Endometrium (tissue), 2 donors: Measurements from ENCODE around the gene TEX48.

Source experiments
- FAIRE-seq: peaks from 2 replicates; lab custom pipeline; 2012; peaks lifted over from hg19 to GRCh38; lab: Jason Lieb, UNC
- donor health status: control.
- donor health status: control.

The TEX48 gene

DNA sequence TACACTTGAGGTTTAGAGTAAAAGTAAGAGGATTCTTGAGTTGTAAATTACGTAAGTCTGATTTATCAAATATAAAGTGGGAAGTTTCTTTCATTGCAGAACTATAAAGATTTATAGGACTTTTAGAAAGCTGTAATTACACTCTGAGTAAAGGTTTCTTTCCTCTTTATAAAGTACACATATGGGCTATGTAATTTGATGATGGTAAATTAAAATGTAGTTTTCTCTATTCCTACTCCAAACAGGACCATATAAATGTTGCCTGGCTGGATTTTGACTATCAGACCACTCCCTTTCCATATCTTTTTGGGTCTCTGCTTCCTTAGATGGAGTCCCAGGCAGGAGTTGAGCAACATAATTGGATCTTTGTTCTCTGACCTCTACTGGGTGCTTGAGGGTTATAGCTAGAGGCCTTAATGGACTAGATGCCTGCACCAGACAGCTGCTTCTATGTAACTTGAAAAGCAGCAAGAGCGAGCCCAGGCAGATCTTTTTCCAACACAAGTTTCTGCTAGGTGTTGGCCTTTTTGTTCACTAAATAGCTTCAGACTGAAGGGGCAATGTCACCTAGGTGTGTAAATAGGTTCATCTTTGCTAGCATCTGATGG lies 11.4 kb upstream of the TEX48 start:
- FAIRE-seq = no peak

DNA sequence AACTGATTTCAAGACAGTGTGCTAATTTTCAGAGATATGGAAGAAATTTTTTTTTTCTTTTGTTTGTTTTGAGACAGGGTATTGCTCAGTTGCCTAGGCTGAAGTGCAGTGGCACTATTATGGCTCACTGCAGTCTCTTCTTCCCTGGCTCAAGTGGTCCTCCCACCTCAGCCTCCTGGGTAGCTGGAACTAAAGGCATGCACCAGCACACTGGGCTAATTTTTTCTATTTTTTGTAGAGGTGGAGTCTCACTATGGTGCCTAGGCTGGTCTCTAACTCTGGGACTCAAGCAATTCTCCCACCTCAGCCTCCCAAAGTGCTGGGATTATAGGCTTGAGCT lies 9.9 kb upstream of the TEX48 start:
- FAIRE-seq = no peak

DNA sequence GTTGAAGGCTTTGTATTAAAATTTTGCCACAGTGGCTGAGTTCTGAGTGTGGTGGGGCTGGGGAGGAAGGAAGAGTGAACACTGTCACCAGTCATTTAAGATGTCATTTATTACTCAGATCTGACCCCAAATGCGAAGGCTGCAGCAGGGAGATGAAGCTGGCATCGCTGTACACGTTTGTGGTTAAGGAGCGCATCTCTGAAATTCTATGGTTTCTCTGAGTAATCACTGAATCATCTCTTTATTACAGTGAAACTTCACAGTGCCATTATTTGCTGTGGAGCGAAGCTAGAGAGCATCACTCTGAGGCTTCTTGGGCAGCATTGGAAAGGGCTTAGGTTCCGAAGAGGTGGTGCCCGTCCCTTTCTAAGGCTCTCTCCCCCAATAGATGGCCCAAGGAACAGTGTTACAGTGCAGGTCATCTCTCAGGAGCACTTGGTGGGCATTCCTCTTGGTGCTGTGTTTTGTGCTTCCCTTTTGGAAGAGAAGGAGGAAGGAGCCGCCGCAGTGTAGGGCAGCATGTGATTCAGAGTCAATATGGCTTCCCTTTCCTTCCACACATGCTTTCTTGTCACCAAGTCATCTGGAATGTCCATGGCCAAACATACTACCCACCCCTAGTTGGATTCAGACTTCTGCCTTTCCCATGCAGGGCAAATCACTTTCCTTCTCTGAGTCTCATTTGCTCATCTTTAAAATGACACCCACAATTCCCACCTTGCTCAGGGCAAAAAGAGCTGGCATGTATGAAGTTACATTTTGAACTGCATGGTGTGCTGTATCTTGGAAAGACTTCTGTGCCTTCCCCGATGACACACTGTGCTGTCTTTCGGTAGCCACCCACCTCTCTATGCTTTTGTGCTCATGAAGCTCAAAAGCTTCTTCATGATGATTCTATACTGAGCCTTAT lies 9.3 kb upstream of the TEX48 start:
- no peak for FAIRE-seq

DNA sequence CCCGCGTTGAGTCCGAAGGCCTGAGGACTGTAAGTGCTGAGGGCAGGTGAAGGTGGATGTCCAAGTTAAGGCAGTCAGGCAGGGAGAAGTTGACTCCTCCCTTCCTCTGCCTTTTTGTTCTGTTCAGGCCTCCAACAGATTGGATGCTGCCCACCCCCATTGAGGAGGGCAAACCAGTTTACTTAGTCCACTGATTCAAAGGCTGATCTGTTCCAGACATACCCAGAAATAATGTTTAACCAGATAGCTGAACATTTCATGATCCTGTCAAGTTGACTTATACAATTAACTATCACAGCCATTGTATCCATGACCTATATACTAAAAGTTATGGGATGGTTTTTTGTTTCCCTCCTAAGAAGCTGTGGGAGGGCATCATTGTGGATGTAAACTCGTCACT lies 8.3 kb upstream of the TEX48 start:
- no peak for FAIRE-seq

DNA sequence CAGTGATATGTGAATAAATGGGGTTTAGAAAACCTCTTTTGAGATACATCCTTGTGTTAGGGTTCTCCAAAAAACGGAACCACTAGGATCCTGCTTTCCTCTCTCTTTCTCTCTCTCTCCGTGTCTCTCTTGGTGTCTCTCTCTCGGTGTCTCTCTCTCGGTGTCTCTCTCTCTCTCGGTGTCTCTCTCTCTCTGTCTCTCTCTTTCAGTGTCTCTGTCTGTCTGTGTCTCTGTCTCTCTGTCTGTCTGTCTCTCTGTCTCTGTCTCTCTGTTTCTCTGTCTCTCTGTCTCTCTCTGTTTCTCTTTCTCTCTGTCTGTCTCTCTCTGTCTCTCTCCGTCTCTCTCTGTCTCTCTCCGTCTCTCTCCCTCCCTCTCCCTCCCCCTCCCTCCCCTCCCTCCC lies 7.8 kb upstream of the TEX48 start:
- no peak for FAIRE-seq

DNA sequence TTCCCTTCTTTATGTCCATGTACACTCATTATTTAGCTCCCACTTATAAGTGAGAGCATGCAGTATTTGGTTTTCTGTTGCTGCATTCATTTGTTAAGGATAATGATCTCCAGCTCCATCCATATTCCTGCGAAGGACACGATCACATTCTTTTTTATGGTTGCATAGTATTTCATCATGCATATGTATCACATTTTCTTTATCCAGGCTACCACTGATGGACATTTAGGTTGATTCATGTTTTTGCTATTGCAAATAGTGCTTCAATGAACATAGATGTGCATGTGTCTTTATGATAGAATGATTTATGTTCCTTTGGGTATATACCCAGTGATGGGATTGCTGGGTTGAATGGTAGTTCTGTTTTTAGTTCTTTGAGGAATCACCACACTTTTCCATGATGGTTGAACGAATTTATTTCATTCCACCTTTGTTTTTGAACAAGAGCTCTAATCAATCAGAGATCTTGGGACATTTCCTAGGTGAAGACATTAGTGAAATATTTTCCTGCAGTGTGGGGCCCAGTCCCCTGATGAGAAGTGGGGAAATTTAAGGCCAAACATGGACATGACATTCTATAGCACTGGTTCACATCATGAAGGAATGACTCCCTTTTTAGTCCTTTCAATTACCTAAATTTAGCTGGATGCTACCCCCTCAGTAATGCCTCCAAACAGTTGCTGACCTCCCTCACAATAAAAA lies 7.1 kb upstream of the TEX48 start:
- FAIRE-seq = no peak

DNA sequence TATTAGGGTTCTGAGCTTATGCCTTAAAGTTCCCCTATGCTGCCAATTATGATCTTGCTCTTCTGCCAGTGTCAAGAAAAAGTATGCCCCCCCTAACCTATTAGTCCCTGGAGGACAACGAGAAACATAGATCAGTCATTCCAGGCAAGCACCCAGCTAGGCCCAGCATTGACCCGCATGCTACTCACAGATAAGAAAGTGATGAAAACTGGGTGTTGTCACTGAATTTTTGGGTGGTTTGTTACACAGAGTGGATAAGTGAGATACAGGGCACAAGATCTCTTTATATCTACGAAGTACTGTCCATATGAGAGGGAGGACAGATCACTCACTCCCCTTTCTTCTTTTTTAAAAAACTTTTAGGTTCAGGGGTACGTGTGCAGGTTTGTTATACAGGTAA lies 6.4 kb upstream of the TEX48 start:
- FAIRE-seq = no peak

DNA sequence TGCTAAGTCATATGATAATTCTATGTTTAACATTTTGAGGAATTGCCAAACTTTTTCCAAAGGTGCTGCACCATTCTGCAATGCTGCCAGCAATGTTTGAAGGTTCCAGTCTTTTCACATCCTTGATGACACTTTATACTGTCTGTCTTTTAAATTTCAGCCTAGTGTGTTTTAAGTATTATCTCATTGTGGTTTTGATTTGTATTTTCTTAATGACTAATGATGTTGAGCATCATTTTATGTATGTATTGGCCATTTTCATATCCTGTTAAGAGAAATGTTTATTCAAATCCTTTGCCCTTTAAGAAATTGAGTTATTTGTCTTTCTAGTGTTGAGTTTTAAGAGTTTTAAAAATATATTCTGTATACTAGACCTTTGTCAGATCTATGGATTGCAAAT lies 5.0 kb upstream of the TEX48 start:
- FAIRE-seq = no peak

DNA sequence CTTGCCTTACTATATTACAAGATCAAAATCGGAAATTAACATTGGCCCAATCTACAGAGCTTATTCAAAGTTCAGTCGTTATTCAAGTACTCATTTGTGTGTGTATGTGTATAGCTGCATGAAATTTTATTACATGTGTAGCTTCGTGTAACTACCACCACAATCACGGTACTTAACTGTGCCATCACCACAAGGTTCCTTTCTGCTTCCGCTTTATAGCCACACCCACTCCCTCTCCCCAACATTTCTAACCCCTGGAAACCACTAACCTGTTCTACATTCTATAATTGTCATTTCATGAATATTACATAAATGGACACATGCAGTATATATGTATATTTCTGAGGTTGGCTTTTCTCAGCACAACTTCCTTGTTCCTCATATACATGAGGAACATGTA lies 4.0 kb upstream of the TEX48 start:
- no peak for FAIRE-seq

DNA sequence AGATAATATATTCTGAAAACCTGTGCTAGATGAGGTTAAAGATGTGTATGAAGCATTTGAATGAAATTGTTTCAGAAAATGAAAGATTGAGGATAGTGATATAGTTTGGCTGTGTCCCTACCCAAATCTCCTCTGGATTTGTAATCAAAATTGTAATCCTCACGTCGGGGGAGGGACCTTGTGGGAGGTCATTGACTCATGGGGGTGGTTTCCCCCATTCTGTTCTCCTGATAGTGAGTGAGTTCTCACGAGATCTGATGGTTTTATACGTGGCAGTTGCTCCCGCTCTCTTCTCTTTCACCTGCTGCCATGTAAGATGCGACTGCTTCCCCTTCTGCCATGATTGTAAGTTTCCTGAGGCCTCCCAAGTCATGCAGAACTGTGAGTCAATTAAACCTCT lies 2.0 kb upstream of the TEX48 start:
- no peak for FAIRE-seq

DNA sequence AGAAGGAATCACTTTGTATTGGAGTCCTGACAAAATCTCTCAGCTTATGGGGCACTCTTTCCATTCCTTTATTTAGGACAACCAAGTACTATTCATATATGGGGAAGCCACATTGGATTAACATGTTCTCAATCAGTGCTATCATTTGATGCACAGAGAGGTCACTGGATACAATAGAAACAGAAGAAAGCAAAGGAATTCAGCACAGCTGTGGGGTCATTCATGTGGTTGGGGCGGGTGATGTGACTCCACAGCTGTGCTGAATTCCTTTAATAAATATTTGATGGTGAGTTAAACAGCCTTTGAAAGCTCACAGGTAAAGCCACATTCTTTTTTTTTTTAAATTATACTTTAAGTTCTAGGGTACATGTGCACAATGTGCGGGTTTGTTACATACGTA lies 854 bp upstream of the TEX48 start:
- no peak for FAIRE-seq

DNA sequence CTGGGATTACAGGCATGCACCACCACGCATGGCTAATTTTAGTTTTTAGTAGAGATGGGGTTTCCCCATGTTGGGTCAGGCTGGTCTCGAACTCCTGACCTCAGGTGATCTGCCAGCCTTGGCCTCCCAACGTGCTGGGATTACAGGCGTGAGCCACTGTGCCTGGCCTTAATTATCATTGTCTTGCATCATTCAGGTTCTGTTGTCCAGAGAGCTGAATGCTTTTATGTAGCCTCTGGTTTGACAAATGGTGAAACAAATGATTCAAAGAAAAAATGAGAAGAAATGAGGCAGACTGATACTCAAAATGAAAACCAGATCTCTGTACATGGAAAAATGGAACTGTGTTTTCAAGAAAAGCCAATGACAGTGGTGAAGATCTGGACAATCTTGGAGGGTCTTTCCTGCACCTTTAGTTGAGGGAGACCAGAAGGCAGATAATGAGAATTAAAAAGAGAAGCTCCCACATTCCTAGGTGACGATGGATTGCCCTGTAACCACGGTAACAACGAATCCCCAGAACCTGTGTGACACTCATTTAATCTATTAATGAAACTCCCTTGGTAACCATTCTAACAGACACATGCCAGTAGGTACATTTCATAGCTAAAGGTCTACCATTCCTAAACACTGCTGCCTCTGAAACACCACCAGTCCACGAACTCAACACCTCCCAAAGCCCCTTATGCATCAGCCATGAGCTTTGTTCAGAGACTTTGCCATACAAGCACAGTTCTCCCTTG lies 1.6 kb downstream of the TEX48 start:
- FAIRE-seq = no peak

DNA sequence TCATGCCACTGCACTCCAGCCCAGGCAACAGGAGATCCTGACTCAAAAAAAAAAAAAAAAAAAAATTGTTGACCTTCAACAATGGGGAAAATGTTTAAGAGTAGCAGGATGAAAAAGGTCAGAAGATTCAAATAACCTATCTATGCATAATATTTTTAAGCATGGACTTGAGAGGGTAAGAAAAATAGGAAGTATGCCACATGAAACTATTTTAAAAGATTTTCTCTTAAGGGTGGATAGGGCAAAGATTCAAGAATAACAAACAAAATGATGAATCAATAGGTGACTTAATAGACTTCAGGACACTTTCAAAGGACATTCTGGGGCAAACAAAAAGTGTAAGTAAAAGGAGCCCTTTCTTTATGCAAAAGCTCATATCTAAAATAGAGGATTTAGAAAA lies 3.2 kb downstream of the TEX48 start:
- no peak for FAIRE-seq

DNA sequence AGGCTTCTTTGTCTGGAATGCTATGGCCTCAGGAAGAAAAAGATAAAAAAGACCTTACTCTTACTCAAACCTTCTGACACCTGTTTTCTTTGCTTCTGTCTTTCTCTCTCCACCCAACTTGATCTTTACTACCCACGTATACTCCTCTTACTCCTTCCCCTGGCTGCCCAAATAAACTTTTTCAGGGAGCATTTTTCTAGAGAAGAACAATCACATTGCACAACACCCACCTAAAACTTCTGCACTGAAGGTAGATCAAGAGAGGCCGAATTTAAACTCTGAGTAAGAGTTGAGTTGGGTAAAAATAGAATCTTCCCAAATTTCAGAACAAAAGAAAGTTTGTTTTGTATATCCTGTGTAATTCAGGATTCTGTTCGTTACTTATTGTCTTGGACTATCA lies 3.9 kb downstream of the TEX48 start:
- no peak for FAIRE-seq

DNA sequence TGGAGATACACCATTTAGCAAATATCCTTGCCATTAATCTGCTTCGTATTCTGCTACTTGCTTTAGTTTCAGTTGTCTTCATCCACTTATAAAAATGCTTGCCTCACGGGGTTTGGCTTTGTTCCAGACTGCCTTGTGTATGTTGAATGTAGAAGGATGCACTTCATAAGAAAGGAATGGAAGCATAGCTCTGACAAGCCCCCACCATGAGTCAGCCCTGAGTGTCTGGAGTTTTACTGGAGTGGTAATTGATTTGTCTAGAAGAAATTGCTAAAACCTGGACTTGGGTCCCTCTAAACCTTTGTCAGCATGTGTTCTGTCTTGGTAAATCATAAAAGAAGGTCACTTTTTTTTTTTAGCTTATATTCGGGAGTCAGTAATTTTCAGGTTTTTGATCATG lies 4.6 kb downstream of the TEX48 start:
- no peak for FAIRE-seq

DNA sequence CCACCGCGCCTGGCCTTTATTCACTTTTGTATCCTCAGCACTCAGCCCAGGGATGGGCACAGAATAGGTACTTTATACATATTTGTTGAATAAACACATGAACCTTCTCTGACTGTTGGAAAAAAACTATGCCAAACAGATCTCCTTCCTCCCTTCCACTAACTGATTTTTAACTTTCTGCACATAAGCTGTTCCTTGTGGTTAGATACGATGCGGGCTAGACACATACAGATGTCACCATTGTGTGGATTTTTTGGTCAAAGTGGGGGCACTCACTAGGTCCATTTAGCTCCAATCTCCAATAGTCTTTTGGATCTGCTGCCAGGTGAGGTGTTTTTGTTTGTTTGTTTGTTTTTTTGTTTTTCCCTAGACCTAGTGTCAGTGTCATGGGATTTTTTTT lies 5.1 kb downstream of the TEX48 start:
- no peak for FAIRE-seq

DNA sequence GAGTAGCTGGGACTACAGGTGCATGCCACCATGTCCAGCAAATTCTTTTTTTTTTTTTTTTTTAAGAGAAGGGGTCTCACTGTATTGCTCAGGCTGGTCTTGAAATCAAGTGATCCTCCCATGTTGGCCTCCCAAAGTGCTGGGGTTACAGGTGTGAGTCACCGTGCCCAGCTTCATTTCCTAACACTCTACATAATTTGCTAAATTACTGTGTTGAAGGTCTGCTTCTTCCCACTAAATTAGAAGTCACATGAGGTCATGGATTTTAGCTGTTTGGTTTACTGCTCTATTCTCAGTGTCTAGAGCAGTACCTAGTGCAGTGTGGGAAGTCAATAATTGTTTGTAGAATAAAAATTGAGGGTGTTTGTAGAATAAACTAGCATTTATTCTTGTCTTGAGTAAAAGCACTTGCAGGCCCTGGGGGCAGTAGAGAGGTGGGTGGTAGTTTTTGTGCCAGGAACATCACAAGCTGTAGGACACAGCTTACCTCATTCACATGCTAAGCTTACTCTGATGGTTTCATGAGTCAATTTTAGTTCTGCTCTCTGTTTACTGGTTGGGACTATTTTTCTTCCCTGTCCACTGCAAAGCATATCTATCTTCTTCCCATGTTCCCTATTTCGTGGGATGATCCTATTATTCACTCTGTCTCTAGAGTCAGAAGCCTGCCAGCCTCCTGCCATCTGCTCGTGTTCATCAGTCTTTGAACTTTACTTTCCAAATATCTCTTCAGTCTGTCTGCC lies 7.0 kb downstream of the TEX48 start:
- no peak for FAIRE-seq

DNA sequence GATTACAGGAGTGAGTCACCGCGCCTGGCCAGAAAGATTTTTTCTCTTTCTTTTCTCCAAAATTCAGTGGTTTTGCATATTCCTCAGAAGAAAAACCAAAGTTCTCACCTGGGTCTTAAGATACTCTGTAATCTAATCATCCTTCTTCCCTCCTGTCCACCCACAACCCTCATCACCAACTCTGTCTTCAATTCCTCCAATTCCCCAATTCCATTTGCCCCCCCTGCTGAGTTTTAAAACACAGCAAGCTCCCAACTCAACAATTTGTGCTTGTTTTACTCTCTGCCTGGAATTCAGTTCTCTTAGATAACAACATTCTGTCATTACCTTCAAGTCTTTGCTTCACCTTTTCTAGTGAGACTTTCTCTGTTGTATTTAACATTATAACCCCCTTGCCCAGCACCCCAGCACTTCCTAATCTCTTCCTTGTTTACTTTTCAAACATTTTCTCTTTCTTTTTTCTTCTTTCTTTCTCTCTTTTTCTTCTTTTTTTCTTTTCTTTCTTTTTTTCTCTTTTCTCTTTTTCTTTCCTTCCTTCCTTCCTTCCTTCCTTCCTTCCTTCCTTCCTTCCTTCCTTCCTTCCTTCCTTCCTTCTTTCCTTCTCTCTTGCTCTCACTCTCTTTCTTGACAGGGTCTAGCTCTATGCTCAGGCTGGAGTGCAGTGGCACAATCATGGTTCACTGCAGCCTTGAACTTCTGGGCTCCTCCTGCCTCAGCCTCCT lies 7.8 kb downstream of the TEX48 start:
- no peak for FAIRE-seq

DNA sequence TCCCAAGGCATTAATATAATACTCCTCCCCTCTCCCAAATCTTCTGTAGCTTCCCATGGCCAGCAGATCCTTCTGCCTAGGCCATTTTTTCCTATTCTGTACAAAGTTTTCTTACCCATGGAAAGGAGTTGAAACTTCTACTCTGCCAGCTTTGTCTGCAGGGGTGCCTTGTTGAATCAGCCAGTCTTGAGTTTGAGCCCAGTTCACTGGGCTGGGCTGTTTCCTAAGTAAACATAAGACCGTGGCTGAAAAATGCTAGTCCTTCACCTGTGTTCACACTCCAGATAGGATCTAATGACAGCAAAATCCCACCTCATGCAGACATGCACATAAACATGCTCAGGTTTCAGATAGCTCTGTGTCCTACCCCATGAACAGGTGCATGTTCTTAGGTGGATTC lies 10.4 kb downstream of the TEX48 start:
- no peak for FAIRE-seq

DNA sequence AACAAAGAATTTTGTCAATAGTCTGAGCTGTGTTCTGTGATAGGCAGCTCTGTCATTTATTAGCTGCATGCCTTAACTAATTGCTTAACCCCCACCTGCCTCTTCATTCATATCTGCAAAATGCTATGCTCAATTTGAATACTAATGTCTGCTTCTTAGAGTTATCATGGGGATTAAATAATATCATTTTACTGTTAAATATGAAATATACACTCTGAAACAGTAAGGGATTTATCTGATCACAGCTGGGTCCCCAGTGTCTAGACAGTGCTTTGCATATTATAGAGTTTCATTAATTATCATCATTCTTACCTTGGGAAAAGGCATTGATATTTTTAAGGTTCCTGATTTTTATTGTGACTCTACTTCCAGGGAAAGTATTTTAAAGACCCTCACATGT lies 12.0 kb downstream of the TEX48 start:
- FAIRE-seq = no peak

DNA sequence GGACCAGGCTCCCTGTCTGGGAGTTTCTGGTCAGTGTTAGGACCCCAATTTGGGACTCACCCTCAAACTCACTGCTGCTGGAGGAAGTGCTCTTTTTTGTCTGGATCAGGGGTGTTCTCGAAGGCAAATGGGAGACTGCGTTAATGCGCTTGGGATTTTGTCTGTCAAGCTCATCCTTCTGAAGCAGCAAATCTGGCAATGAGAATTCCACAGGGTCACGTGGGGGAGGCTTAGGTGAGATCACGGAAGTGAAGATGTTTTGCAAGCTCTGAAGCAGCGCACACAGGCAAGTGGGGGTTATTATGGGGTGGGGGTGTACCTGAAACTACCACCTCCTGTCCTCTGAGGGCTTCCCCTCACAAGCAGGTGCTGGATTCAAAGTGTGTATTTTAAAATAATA lies 13.8 kb downstream of the TEX48 start:
- no peak for FAIRE-seq
